Inferior parietal cortex (tissue), 1 donor: ENCODE results near the gene ARHGAP42.
"Not testable (repeated sequence)": the region's sequence is repeated elsewhere in the genome, so short reads cannot be mapped to it uniquely, and the experiment has no call there.

ENCODE experiments used
- DNase-seq: peaks from one replicate; pipeline ENCODE4 v3.0.0-alpha.2; 2016; ENCODE audit errors: extremely low spot score

The ARHGAP42 gene

GRCh38 chr11:100726680-100727079 is 39.6 kb downstream of the ARHGAP42 start:
- no peak for DNase-seq

DNA sequence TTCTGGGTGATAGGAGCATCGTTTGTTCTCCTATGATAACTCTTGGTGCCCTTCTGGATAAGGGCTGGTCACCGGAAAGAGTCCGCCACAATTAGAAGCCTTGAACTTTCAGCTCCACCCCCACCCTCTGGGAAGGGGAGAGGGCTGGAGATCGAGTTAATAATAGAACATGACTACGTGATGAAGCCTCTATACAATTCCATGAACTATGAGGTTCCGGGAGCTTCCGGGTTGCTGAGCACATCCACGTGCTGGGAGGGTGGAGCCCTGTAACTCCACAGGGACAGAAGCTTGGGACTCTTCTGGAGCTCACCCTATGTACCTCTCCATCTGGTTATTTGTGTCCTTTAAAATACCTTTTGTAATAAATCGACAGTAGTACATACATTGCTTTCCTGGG is 40.3 kb downstream of the ARHGAP42 start:
- no peak for DNase-seq

DNA sequence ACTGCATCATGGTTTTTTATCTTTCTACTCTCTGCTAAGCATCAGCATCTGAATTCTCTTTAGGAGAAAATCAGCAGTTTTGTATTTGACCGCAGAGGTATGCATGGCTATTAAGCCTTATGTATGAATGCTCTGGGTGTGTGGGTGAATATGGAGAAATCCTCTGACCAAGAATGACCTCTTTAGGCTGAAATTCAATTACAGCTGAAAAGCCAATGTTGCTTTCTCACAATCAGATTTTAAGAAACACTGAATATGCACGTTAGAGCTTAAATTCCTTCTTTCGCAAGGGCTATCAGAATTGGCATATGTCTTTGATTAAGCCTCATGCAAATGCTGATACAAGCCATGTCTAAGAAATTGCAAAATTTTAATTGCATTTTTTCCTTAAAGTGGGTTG is 43.2 kb downstream of the ARHGAP42 start:
- DNase-seq, result no peak

DNA sequence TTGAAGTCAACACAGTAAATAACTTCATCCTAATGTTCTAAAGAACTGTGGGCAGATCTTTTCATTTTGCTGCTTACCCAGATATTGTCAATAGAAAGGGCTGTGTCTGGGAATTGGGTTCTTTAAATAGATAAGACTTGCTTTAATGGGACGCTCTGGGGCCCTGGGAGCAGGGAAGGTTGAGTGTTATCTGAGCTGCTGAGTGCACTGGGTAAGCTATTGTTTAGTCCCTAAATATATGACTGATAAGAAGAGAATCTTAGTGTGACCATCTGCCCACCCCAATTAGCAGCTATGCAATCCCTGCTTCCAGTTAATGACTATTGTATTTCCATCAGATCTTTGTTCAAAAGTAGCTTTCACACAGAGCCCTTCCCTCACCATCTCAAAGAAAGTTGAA is 44.4 kb downstream of the ARHGAP42 start:
- DNase-seq, result no peak

- DNase-seq, result no peak
These were observed 45.9 kb downstream of the ARHGAP42 start for GRCh38 chr11:100732949-100733348.

- no peak for DNase-seq
These were observed 47.8 kb downstream of the ARHGAP42 start for GRCh38 chr11:100734743-100735527.

GRCh38 chr11:100735949-100736675 is 49.0 kb downstream of the ARHGAP42 start:
- DNase-seq, result no peak

DNA sequence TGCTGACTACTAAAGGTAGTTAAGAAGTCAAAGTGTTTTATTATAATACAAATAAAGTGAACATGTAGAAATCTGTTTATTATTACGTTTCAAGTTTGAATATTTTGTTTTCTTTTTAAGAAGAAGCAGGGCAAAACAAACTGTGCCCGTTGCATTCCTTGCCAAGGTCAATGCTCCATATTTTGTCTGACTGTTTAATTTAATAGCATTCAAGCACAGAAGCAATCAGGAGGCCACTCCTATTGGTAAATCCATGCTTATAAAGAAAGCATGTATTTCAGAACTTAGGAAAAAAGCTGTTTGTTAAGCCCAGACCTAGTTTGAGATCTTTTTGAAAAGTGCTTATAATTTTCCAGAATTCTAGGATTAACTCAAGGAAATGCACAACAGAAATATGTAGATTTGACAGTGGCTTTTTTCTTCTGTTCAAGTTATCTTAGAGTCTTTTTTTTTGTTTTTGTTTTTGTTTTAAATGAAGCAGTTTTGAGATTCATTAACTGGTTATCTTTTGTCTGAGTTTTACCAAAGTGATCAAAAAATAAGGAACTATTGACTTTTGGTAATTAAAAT is 51.7 kb downstream of the ARHGAP42 start:
- no peak for DNase-seq

DNA sequence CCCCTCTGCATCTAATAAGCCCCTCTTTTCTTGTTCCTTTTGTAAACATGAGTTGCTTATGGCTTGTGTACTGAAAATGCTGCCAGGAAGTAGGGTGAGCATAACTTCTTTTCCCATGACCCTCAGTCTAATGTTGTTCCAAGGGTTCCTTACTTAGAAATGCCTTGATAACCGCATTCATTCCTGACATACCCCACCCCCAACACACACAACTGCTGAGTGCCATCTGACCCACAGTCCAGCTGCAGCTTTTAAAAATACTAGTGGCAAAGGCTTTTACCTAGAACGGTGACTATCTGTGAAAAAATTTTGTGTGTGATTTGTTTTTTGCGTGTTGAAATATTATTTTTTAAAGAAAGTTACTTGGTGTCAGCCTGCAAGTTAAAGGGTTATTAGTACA is 52.6 kb downstream of the ARHGAP42 start:
- no peak for DNase-seq

DNA sequence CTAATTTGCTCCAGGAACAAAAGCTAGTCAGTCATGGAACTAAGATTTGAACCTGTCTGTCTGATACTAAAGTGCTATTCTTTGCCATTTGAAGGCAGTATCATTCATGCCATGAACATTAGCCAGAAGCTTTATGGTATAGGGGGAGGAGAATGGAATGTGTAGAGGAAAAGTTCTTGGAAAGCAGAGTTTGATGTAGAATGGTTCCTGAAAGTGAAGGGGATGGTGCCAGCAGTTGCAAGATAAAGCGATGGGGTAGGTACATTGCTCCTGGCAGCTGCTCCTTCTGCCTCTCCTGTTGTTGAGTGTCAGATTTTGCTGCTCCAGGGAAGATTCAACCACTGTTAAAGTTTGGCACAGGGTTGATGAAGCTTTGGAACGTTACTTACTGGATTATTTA is 53.4 kb downstream of the ARHGAP42 start:
- no peak for DNase-seq

DNA sequence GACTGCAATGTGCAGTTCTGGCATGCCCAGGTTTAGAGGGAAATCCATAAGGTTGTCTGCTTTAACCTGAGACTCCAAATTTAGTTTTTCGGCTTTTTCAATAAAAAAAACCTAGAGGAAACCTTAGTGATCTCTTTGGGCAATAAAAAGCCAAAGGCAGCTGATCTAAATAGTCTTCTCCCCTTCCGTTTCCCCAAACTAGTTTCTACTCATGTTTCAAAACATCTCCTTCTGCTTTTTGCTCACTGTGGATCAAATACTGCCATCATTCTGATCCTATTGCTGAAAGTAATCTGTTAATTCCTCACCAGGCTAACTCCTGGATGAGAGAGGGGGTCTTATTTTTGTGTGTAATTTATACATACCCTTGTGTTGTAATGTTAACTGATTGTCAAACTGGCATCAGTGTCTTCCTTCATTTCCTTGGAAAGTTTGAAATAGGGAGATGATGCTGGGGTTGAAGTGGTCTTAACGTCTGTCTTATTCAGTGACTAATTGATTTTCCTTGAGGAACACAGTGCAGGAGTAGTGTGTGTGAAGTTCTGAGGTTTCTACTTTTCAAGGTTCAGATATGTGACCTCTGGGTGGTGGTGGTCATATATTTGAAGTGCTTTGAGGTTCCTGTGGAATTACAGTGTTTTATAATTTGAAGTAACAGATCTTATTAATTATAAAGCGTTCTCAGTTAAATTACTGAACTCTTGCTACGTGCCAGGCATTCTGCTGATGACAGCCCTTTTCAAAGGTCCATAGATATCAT is 55.0 kb downstream of the ARHGAP42 start:
- no peak for DNase-seq

- no peak for DNase-seq
These were observed 59.4 kb downstream of the ARHGAP42 start for GRCh38 chr11:100746448-100746847.

GRCh38 chr11:100748153-100748552 is 61.1 kb downstream of the ARHGAP42 start:
- DNase-seq, result no peak

- DNase-seq, result not testable (repeated sequence)
These were observed 62.9 kb downstream of the ARHGAP42 start for GRCh38 chr11:100749887-100750565.

DNA sequence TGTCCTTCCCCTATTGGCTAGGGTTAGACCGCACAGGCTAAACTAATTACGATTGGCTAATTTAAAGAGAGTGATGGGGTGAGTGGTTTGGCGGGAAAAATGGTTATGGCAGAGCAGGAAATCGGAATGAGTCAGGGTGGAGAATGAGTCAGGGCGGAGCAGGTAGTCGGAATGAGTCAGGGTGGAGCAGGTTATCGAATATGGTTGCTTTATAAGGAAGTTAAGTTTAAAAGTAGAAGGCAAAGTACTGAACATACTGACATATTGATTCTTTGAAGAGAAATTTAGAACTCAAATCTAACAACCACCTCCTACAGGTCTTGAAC is 63.4 kb downstream of the ARHGAP42 start:
- not testable (repeated sequence) for DNase-seq

- no peak for DNase-seq
These were observed 65.5 kb downstream of the ARHGAP42 start for GRCh38 chr11:100752371-100753171.

DNA sequence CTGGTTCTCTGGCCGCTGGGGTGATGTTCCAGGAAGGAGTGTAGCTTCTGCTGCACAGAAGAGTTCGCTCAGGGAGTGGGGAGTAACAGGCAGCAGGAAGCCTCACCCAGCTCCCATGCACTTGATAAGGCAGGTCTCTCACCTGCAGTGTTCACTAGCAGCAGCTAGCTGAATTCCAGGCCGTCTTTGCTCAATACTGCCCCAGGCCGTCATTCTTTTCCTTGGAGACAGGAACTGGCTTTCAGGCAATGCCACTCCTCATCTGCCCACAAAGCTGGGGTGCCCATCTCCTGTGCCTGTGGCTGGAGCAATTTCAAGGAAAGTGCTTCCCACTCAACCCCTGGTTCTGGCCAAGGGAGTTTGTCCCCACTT is 66.1 kb downstream of the ARHGAP42 start:
- DNase-seq, result no peak

DNA sequence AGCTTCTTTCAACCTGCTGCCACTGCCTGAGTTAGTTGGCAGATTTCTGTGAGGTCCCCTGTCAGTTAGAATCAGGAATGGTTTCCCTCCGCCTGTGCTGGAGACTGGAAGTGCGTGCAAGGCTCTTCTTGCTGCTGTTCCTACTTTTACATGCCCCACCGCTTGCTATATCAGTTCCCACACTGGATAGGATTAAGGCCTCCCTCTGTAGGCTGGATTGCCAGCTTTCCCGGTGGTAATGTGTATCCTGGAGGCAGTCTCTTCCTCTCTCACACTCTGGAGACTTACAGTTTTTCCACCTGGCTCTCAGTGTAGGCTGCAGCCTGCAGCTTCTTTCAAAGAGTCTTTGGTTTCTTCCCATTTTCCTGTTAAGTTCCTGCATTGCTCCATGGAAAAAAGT is 66.5 kb downstream of the ARHGAP42 start:
- DNase-seq, result no peak

DNA sequence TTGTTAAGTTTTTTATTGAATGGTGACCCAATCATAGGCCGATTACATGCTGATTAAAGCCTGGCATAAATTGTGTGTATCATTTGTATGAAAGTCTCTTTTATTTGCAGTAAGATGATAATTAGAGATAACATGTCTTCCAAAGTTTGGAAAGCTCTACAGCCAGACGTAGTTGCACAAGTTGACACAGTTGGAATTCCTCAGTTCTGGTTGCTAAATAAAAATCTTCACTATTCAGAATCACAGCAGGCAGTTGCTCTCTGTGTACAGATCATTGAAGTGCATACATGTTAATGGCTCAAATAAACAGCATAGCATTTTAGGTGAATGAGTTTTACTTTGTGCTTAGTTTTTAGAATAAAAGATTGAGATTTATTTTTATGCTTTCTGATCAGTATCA is 69.5 kb downstream of the ARHGAP42 start:
- no peak for DNase-seq

DNA sequence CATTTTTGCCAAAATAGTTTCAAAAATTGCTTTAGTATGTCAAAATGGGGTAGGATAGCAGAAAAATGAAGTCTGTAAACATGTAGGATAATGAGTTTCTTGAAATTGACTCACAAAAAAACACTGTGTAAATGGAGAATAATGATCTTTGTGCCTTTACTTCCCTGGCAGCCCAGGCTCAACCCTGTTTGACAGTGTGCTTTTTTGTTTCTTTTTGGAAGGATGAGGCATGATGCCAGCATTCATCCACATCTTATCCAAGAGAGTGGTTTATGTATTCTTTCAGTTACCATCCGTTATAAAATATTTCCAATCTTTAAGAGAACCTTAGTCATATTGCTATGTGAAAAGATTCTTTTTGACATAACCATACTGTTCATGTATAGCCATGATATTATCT is 70.6 kb downstream of the ARHGAP42 start:
- DNase-seq, result no peak

GRCh38 chr11:100759106-100759505 is 72.0 kb downstream of the ARHGAP42 start:
- DNase-seq, result no peak
